GM19397 (cell line): Measurements from ENCODE around the gene LEO1.

Experiments used
- ATAC-seq: cut with Tn5 transposase; IDR thresholded peaks from one replicate; pipeline ENCODE4 v1.9.1; 2021; ENCODE audit warnings: mild to moderate bottlenecking, moderate library complexity; ENCODE audit not compliant: unreplicated experiment

LEO1 gene

GRCh38 chr15:51935466-51936104 is 36.0 kb downstream of the LEO1 start:
- ATAC-seq = peak; percentile 88

GRCh38 chr15:51932161-51932560 is 39.4 kb downstream of the LEO1 start:
- ATAC-seq = no peak

GRCh38 chr15:51931638-51932037 is 39.9 kb downstream of the LEO1 start:
- ATAC-seq = no peak

GRCh38 chr15:51931016-51931415 is 40.6 kb downstream of the LEO1 start:
- ATAC-seq = no peak

DNA sequence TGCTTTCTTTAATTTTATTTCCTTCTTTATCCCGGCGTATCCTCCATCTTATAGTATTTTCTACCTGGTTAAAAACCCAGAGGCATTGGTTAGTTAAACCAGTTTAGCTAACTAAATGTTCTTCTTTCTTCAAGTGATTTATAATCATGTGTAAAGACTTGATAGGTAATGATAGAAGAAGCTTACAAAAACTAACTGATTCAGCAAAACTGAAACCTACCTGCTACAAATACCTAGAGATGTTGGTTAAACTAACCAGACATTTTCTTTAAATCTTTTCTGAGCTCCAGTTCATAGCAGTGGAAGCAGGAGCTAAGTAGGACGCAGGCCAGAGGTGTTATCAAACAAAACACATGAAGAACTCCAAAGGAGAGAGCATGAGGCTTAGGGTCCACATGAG is 44.8 kb downstream of the LEO1 start:
- ATAC-seq = no peak

GRCh38 chr15:51924156-51925068 is 47.2 kb downstream of the LEO1 start:
- no peak for ATAC-seq

GRCh38 chr15:51917493-51917892 is 54.1 kb downstream of the LEO1 start:
- no peak for ATAC-seq

DNA sequence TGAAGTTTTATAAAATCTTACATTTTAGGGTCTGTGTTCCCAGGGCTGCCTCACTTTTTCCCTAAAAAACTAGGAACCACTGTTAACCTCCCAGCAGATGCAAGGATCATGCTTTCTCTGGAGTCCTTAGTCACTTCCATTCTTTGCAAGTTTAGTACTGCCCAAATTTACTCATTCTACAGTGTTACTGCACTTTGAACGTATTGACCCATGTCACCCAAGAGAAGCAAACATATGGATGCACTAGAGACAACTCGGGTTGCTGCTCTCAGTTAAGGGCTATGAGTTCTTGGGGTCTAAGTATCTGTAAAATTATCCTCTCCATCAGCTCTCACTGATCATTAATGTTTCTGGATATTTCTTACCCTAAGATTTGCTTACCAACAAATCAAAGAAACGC is 59.0 kb downstream of the LEO1 start:
- no peak for ATAC-seq

- ATAC-seq = no peak
These were observed 62.0 kb downstream of the LEO1 start for GRCh38 chr15:51909584-51909983.

DNA sequence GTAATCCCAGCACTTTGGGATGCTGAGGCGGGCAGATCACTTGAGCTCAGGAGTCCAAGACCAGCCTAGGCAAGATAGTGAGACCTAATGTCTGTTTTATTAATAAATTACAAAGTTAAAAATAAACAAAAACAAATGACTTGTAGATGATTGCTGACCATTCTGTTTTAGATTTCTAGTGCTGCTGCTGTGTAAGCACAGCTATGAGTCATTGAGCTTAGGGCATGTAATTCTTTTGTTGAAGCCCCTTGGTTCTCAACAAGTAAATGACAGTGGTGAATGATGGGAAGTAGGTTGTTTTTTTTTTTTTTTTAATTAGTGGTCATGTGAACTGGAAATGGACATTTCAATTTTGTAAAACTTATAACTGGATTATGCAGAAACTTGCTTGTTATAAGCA is 63.3 kb downstream of the LEO1 start:
- ATAC-seq = no peak

DNA sequence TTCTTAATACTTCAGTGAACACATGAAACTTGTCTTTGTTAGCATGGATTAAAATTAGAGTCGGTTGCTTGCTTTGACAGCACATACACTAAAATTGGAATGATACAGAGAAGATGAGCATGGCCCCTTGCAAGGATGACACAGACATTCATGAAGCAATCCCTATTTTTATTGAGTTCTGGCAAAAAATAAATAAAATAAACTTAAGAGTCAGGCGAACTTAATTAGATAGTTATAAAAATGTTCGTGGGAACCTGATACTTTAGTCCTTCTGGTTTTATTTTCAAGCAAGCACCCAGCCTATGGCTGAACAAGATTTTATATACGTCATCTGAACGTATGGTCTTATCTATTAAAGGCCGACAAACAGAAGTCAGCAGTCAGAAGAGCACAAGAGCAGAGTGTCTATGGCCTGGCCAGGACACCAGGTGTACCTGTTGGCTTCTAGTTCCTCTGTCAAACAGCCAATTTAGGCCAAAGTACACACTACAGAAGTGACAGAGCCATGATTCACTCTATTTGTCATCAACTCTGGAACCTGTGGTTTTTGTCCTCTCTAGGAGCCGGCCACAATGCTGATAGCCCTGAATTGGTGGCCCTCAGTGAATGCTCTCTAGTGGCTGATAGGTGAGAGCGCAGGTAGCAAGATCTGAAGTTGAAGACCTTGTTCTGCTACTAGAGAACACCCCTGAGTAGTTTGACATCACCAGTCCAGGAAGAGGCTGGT is 64.3 kb downstream of the LEO1 start:
- no peak for ATAC-seq

- ATAC-seq = no peak
These were observed 66.6 kb downstream of the LEO1 start for GRCh38 chr15:51904931-51905330.

DNA sequence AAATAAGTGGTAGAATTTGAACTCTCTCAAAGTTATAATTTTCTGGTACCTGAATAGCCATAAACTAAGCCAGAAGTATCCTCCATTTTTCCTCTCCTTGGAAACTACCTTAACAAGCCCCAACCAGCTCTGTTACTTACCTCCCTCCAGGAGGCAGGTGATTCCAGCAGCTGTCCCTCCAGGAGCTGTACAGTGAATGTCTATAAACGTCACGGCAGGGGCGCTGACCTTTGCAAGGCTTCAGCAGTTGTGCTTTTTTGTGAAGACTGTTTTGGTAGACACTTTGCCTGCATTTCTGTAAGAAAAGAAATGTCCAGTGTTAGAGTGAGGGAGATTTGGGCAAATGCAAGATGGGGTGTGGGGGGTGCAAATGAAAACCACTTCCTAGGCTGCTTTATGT is 67.2 kb downstream of the LEO1 start:
- ATAC-seq = no peak

DNA sequence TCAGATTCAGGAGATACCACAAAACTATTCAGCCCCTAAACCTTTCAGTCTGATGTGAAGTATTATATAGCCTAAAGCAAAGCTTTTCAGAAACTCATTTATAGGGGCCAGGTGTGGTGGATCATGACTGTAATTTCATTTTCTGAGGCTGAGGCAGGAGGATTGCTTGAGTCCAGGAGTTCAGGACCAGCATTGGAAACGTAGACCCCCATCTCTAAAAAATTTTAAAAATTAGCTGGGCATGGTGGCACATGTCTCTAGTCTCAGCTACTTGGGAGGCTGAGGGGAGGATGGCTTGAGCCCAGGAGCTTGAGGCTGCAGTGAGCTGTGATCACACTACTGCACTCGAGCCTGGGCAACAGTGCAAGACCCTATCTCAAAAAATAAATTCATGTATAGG is 82.1 kb downstream of the LEO1 start:
- ATAC-seq = no peak

- ATAC-seq = no peak
These were observed 82.9 kb downstream of the LEO1 start for GRCh38 chr15:51888593-51889195.
